HG03159 (cell line): ENCODE measurements around the gene GPR87.

Source experiments
- ATAC-seq: cut with Tn5 transposase; IDR thresholded peaks from one replicate; pipeline ENCODE4 v1.9.1; 2021; ENCODE audit warnings: mild to moderate bottlenecking, moderate library complexity; ENCODE audit not compliant: unreplicated experiment

Gene GPR87

GRCh38 chr3:151283907-151284461, 32.6 kb downstream of the GPR87 start:
- ATAC-seq, result no peak

- ATAC-seq, result no peak
Observed at GRCh38 chr3:151283387-151283786, 33.2 kb downstream of the GPR87 start.

GRCh38 chr3:151282921-151283320, 33.7 kb downstream of the GPR87 start:
- no peak for ATAC-seq

GRCh38 chr3:151281671-151282324, 34.8 kb downstream of the GPR87 start:
- ATAC-seq, result no peak

GRCh38 chr3:151278230-151278629, 38.4 kb downstream of the GPR87 start, which contains the start of gene P2RY14:
TSS of gene P2RY14 (minus strand) at chr3:151278542. CDS start at chr3:151214316, 64,226 bp downstream.
- ATAC-seq, result no peak

- peak; percentile 70 for ATAC-seq
Observed at GRCh38 chr3:151276687-151277042, 40.0 kb downstream of the GPR87 start.

GRCh38 chr3:151276038-151276686, 40.5 kb downstream of the GPR87 start:
- peak; percentile 36 for ATAC-seq

GRCh38 chr3:151275091-151275490, 41.5 kb downstream of the GPR87 start:
- ATAC-seq, result no peak

- no peak for ATAC-seq
Observed at GRCh38 chr3:151269631-151270030, 47.0 kb downstream of the GPR87 start.

- ATAC-seq, result peak; percentile 32
Observed at GRCh38 chr3:151268267-151269235, 48.1 kb downstream of the GPR87 start.

- no peak for ATAC-seq
Observed at GRCh38 chr3:151267066-151267465, 49.6 kb downstream of the GPR87 start.

GRCh38 chr3:151265866-151266265, 50.8 kb downstream of the GPR87 start:
- ATAC-seq, result peak; percentile 95

GRCh38 chr3:151265166-151265565, 51.5 kb downstream of the GPR87 start:
- ATAC-seq, result no peak

- ATAC-seq, result no peak
Observed at GRCh38 chr3:151264605-151265004, 52.0 kb downstream of the GPR87 start.

- ATAC-seq, result no peak
Observed at GRCh38 chr3:151262871-151263525, 53.6 kb downstream of the GPR87 start.

- no peak for ATAC-seq
Observed at GRCh38 chr3:151259664-151260063, 57.0 kb downstream of the GPR87 start.

GRCh38 chr3:151256749-151257148, 59.9 kb downstream of the GPR87 start:
- no peak for ATAC-seq

- ATAC-seq, result no peak
Observed at GRCh38 chr3:151248772-151249337, 67.8 kb downstream of the GPR87 start.
